Neural cell (in vitro differentiated cells): ENCODE results near the gene ZNF132. TPM values are rescaled to one million over a fixed set of nuclear protein-coding genes. Genes with fewer than 3 reads are reported as not detected.

Experiments
- H2AFZ ChIP-seq: fragments of 200-600, 300-800 bp; sonication (generic), shearing (Covaris generic); 2 replicates; pipeline ENCODE4 v1.6.0; 2014; ENCODE audit warnings: low read depth, mild to moderate bottlenecking, antibody characterized with exemption, low read length, moderate library complexity
- H3F3A ChIP-seq: fragments of 200-600 bp; shearing (Covaris generic); 2 replicates; pipeline ENCODE4 v1.6.1; 2016; ENCODE audit warnings: mild to moderate bottlenecking, moderate library complexity, mixed read lengths, antibody characterized with exemption, low read length; ENCODE audit not compliant: insufficient read depth, poor library complexity, severe bottlenecking
- H3K27ac ChIP-seq: fragments of 200-600, 300-800 bp; sonication (generic), shearing (Covaris generic); 2 replicates; pipeline ENCODE4 v1.5.1; 2014; ENCODE audit warnings: mild to moderate bottlenecking, low read length, moderate library complexity
- H3K27me3 ChIP-seq: fragments of 300-800, 200-600 bp; sonication (generic), shearing (Covaris generic); 2 replicates; pipeline ENCODE4 v1.6.0; 2014; ENCODE audit warnings: mild to moderate bottlenecking, low read depth, low read length, moderate library complexity; ENCODE audit not compliant: insufficient read depth
- H3K36me3 ChIP-seq: fragments of 300-800, 200-600 bp; sonication (generic), shearing (Covaris generic); 2 replicates; pipeline ENCODE4 v1.5.1; 2014; ENCODE audit warnings: mild to moderate bottlenecking, antibody characterized with exemption, low read length, moderate library complexity; ENCODE audit not compliant: insufficient read depth
- H3K4me2 ChIP-seq: fragments of 300-800, 200-600 bp; sonication (generic), shearing (Covaris generic); 2 replicates; pipeline ENCODE4 v1.6.0; 2014; ENCODE audit warnings: mild to moderate bottlenecking, low read length
- H3K4me3 ChIP-seq: fragments of 300-800, 200-600 bp; sonication (generic), shearing (Covaris generic); 2 replicates; pipeline ENCODE4 v1.5.1; 2014; ENCODE audit warnings: mild to moderate bottlenecking, low read length, moderate library complexity
- H3K79me2 ChIP-seq: fragments of 200-600 bp; shearing (Covaris generic); replicated peaks from 2 replicates; pipeline ENCODE4 v1.6.0; 2014; ENCODE audit warnings: mild to moderate bottlenecking, low read length, moderate library complexity; ENCODE audit not compliant: insufficient read depth
- H3K9ac ChIP-seq: fragments of 300-800, 200-600 bp; sonication (generic), shearing (Covaris generic); 2 replicates; pipeline ENCODE4 v1.6.1; 2016; ENCODE audit warnings: mild to moderate bottlenecking, low read length, mixed read lengths
- H3K9me2 ChIP-seq: fragments of 200-600 bp; shearing (Covaris generic); 2 replicates; pipeline ENCODE4 v1.6.1; 2016; ENCODE audit warnings: mild to moderate bottlenecking, low read length, mixed read lengths; ENCODE audit not compliant: insufficient read depth
- H3K9me3 ChIP-seq: fragments of 200-600, 300-800 bp; sonication (generic), shearing (Covaris generic); 2 replicates; pipeline ENCODE4 v1.6.1; 2016; ENCODE audit warnings: mild to moderate bottlenecking, mixed run types, low read length, moderate library complexity, mixed read lengths
- H4K20me1 ChIP-seq: fragments of 200-600 bp; shearing (Covaris generic); 2 replicates; pipeline ENCODE4 v1.6.1; 2016; ENCODE audit warnings: mild to moderate bottlenecking, mixed run types; ENCODE audit not compliant: insufficient read depth
- EP300 ChIP-seq: fragments of 450-650 bp; conservative IDR thresholded peaks from 2 replicates; pipeline ENCODE4 v1.6.1; 2014; ENCODE audit warnings: antibody characterized with exemption, mild to moderate bottlenecking, moderate library complexity; ENCODE audit not compliant: poor library complexity, severe bottlenecking
- EZH2 ChIP-seq: fragments of 200-600, 300-800 bp; shearing (Covaris generic), sonication (generic); IDR thresholded peaks from 2 replicates; pipeline ENCODE4 v1.6.1; 2014; ENCODE audit warnings: antibody characterized with exemption, low read length, borderline replicate concordance, mild to moderate bottlenecking; ENCODE audit not compliant: insufficient read depth, poor library complexity, severe bottlenecking
- MXI1 ChIP-seq: fragments of 450-650 bp; conservative IDR thresholded peaks from 2 replicates; pipeline ENCODE4 v1.6.1; 2014; ENCODE audit warnings: antibody characterized with exemption, mild to moderate bottlenecking; ENCODE audit not compliant: poor library complexity, severe bottlenecking
- POLR2AphosphoS5 ChIP-seq: IDR thresholded peaks from 2 replicates; pipeline ENCODE4 v1.6.1; 2012
- RAD21 ChIP-seq: fragments of 450-650 bp; conservative IDR thresholded peaks from 2 replicates; pipeline ENCODE4 v1.6.1; 2014; ENCODE audit warnings: antibody characterized with exemption, mild to moderate bottlenecking, moderate library complexity
- SMC3 ChIP-seq: fragments of 450-650 bp; conservative IDR thresholded peaks from 2 replicates; pipeline ENCODE4 v1.6.1; 2014; ENCODE audit warnings: antibody characterized with exemption, mild to moderate bottlenecking, moderate library complexity; ENCODE audit not compliant: poor library complexity
- polyA plus RNA-seq: library from polyadenylated mRNA; depleted of rRNA; stranded (reverse); fragments of >200 nt; gene quantifications from 2 replicates; pipeline ENCODE4 v1.2.3, GENCODE V29; 2014
- TF ChIP-seq, protein P1 (sequence below): IDR thresholded peaks from 2 replicates; pipeline ENCODE4 v1.6.1; 2012; ENCODE audit warnings: borderline replicate concordance
- TF ChIP-seq, protein P2 (sequence below): fragments of 450-650 bp; IDR thresholded peaks from 2 replicates; pipeline ENCODE4 v1.5.1; 2014; ENCODE audit warnings: antibody characterized with exemption, mild to moderate bottlenecking, moderate library complexity; ENCODE audit not compliant: poor library complexity, severe bottlenecking

The ZNF132 gene
- polyA plus RNA-seq, 1 donor from 2014 or later = 0.77 TPM

DNA sequence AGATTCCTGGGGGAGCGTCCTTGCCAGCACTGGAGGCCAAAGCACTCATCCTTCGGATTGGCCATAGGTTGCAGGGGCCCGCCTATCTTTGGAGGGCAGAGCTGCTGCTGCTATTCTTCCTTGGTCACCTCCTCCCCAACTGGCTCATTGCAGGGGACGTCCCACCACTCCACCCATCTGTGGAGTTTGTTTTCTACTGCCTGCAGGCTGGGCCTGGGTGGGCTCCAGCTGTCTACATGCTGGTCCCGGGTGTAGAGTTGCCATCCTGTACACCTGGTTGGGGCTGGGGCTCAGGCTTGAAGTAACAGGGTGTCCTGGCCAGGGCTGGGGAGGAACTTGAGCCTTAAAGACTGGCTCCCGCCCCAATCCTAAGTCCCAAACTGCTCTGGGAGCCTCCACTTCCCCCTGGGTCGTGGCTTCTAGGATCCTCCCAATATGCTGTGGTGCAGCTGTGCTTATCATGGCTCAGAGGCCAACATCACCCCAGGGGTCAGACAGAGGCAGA is 42.4 kb downstream of the ZNF132 start:
- H3K9ac ChIP-seq = no peak overlapping the region
- no peaks in the 10 kb centered on the region for H3K9me2 ChIP-seq
- no peak overlapping the region for H2AFZ ChIP-seq
- no peaks in the 10 kb centered on the region for H3K36me3 ChIP-seq
- no peak overlapping the region for H3K4me3 ChIP-seq
- H3K4me2 ChIP-seq = no peak overlapping the region
- H3K27ac ChIP-seq = no peak overlapping the region
- H4K20me1 ChIP-seq = no peaks in the 10 kb centered on the region
- TF ChIP-seq, protein P1, sequence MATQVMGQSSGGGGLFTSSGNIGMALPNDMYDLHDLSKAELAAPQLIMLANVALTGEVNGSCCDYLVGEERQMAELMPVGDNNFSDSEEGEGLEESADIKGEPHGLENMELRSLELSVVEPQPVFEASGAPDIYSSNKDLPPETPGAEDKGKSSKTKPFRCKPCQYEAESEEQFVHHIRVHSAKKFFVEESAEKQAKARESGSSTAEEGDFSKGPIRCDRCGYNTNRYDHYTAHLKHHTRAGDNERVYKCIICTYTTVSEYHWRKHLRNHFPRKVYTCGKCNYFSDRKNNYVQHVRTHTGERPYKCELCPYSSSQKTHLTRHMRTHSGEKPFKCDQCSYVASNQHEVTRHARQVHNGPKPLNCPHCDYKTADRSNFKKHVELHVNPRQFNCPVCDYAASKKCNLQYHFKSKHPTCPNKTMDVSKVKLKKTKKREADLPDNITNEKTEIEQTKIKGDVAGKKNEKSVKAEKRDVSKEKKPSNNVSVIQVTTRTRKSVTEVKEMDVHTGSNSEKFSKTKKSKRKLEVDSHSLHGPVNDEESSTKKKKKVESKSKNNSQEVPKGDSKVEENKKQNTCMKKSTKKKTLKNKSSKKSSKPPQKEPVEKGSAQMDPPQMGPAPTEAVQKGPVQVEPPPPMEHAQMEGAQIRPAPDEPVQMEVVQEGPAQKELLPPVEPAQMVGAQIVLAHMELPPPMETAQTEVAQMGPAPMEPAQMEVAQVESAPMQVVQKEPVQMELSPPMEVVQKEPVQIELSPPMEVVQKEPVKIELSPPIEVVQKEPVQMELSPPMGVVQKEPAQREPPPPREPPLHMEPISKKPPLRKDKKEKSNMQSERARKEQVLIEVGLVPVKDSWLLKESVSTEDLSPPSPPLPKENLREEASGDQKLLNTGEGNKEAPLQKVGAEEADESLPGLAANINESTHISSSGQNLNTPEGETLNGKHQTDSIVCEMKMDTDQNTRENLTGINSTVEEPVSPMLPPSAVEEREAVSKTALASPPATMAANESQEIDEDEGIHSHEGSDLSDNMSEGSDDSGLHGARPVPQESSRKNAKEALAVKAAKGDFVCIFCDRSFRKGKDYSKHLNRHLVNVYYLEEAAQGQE = no peak
- TF ChIP-seq RAD21 = no peak
- no peak for TF ChIP-seq EZH2
- TF ChIP-seq SMC3 = no peak
- TF ChIP-seq POLR2AphosphoS5 = no peak
- no peaks in the 10 kb centered on the region for H3F3A ChIP-seq
- H3K9me3 ChIP-seq = no peaks in the 10 kb centered on the region
- H3K79me2 ChIP-seq = peaks cover 12% of the 10 kb centered on the region
- H3K27me3 ChIP-seq = no peaks in the 10 kb centered on the region

GRCh38 chr19:58396691-58397532 is 43.0 kb downstream of the ZNF132 start:
- Histone ChIP-seq H3K4me2 (no peak overlapping the region), H3K4me3 (no peak overlapping the region)

More at GRCh38 chr19:58396691-58397532, 43.0 kb downstream of the ZNF132 start:
- no peak overlapping the region for H3K9ac ChIP-seq
- TF ChIP-seq EP300 (no peak), SMC3 (no peak), MXI1 (no peak), RAD21 (no peak)
- TF ChIP-seq, protein P1 = no peak
- TF ChIP-seq, protein P2, sequence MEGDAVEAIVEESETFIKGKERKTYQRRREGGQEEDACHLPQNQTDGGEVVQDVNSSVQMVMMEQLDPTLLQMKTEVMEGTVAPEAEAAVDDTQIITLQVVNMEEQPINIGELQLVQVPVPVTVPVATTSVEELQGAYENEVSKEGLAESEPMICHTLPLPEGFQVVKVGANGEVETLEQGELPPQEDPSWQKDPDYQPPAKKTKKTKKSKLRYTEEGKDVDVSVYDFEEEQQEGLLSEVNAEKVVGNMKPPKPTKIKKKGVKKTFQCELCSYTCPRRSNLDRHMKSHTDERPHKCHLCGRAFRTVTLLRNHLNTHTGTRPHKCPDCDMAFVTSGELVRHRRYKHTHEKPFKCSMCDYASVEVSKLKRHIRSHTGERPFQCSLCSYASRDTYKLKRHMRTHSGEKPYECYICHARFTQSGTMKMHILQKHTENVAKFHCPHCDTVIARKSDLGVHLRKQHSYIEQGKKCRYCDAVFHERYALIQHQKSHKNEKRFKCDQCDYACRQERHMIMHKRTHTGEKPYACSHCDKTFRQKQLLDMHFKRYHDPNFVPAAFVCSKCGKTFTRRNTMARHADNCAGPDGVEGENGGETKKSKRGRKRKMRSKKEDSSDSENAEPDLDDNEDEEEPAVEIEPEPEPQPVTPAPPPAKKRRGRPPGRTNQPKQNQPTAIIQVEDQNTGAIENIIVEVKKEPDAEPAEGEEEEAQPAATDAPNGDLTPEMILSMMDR = no peak
- H3K9me3 ChIP-seq = no peaks in the 10 kb centered on the region
- no peak overlapping the region for H3K27ac ChIP-seq
- H4K20me1 ChIP-seq = no peaks in the 10 kb centered on the region
- peaks cover 7% of the 10 kb centered on the region for H3K79me2 ChIP-seq
- H3K36me3 ChIP-seq = no peaks in the 10 kb centered on the region
- no peaks in the 10 kb centered on the region for H3K27me3 ChIP-seq
- H3K9me2 ChIP-seq = no peaks in the 10 kb centered on the region
- no peak overlapping the region for H2AFZ ChIP-seq
- no peaks in the 10 kb centered on the region for H3F3A ChIP-seq
